HFFc6 (cell line): ENCODE data around the gene CASKIN1. TPM values are rescaled to one million over a fixed set of nuclear protein-coding genes. Genes with fewer than 3 reads are reported as not detected.

Source experiments
- DNase-seq: peaks from one replicate; pipeline ENCODE4 v3.0.0-alpha.2; 2018
- H3K27ac Mint-ChIP-seq: 2 replicates; pipeline ENCODE4 v1.8.0; 2020; ENCODE audit warnings: mild to moderate bottlenecking, mixed read lengths
- H3K27me3 Mint-ChIP-seq: 2 replicates; pipeline ENCODE4 v1.8.0; 2021; ENCODE audit warnings: mild to moderate bottlenecking, moderate library complexity, mixed read lengths; ENCODE audit not compliant: insufficient read depth
- H3K36me3 Mint-ChIP-seq: 2 replicates; pipeline ENCODE4 v1.8.0; 2021; ENCODE audit warnings: low read depth, mixed read lengths
- H3K4me1 Mint-ChIP-seq: 2 replicates; pipeline ENCODE4 v1.8.0; 2020; ENCODE audit warnings: low read depth, mixed read lengths
- H3K4me3 Mint-ChIP-seq: 2 replicates; pipeline ENCODE4 v1.8.0; 2020; ENCODE audit warnings: mild to moderate bottlenecking, moderate library complexity, mixed read lengths
- H3K9me3 Mint-ChIP-seq: 2 replicates; pipeline ENCODE4 v1.8.0; 2020; ENCODE audit warnings: mild to moderate bottlenecking, mixed read lengths
- total RNA-seq, 6 experiments: library from RNA; stranded (reverse); fragmentation: NEBNext Ultra II Directional; extraction: Animal tissue kit (Norgen Biotek cat#: 25700); gene quantifications; 2 replicates in 1 of 6; 3 replicates in 5 of 6; pipeline ENCODE4 v1.2.3, GENCODE V29; 2021
- TF ChIP-seq, protein P1 (sequence below): fragments of 200-600 bp; sonication (generic); IDR thresholded peaks from 2 replicates; pipeline ENCODE4 v1.5.0; 2021; ENCODE audit warnings: antibody characterized with exemption, mild to moderate bottlenecking

Gene CASKIN1
- total RNA-seq, 6 experiments from 2014 or later: 0.06 to 0.56 (median 0.11) TPM

DNA sequence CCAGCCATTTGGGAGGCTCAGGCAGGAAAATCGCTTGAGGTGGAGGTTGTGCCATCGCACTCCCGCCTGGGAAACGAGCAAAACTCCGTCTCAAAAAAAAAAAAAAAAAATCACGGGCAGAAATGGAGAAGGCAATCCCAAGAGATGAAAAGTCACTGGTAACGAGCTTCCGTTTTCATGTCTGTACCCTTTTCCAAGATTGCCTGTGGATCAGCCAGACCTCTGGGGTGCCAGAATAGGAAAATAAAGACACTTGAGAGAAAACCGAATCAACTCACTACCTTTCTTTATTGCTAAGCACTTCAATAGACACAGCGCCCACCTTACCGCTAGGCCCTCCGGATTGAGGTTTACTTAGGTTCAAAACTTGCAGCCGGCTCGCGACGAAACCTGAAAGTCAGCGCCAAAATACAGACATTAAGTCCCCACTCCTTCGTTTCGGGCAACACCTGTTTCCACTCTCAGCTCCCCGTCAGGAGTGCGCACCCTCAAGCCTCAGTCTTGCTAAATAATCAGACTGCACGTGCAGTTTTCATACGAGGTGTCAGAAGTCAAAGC, 41.8 kb downstream of the CASKIN1 start:
- Mint-ChIP-seq H3K4me3 (peak overlapping the region; percentile 91), H3K27me3 (peaks cover 35% of the 10 kb centered on the region)

DNA sequence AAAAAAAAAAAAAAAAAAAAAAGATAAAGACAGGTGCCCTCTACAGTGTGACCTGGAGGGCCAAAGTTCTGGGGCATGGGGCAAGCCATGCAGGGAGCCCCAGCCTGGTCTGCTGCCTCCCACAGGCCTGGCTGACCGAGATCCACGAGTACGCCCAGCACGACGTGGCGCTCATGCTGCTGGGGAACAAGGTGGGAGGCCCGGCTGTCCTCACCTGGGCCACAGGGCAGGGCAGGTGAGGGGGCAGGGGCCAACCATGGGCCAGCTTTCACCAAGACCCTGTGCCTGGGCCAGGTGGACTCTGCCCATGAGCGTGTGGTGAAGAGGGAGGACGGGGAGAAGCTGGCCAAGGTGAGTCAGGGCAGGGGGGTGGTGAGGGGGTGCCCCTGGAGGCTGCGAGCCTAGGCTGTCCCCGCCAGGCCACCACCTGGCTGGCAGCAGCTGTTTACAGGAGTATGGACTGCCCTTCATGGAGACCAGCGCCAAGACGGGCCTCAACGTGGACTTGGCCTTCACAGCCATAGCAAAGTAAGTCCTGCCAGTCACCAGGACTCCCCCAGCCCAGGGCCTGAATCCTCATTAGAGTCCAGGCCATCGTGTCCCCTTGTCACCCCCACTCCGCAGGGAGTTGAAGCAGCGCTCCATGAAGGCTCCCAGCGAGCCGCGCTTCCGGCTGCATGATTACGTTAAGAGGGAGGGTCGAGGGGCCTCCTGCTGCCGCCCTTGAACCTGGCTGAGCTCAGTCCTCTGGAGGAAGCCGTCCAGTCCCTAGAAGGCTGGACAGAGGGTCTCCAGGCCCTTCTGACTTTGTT, 43.5 kb downstream of the CASKIN1 start:
- H3K4me1 Mint-ChIP-seq: peaks cover 44% of the 10 kb centered on the region
- peaks cover 35% of the 10 kb centered on the region for H3K36me3 Mint-ChIP-seq
- H3K27me3 Mint-ChIP-seq: peaks cover 40% of the 10 kb centered on the region
- no peak for DNase-seq
- H3K9me3 Mint-ChIP-seq: peaks cover 12% of the 10 kb centered on the region
- H3K27ac Mint-ChIP-seq: peak overlapping the region; percentile 92
- peak overlapping the region; percentile 91 for H3K4me3 Mint-ChIP-seq
- TF ChIP-seq, protein P1, sequence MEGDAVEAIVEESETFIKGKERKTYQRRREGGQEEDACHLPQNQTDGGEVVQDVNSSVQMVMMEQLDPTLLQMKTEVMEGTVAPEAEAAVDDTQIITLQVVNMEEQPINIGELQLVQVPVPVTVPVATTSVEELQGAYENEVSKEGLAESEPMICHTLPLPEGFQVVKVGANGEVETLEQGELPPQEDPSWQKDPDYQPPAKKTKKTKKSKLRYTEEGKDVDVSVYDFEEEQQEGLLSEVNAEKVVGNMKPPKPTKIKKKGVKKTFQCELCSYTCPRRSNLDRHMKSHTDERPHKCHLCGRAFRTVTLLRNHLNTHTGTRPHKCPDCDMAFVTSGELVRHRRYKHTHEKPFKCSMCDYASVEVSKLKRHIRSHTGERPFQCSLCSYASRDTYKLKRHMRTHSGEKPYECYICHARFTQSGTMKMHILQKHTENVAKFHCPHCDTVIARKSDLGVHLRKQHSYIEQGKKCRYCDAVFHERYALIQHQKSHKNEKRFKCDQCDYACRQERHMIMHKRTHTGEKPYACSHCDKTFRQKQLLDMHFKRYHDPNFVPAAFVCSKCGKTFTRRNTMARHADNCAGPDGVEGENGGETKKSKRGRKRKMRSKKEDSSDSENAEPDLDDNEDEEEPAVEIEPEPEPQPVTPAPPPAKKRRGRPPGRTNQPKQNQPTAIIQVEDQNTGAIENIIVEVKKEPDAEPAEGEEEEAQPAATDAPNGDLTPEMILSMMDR: no peak

More for the DNA sequence above, 41.8 kb downstream of the CASKIN1 start:
- H3K36me3 Mint-ChIP-seq: peaks cover 35% of the 10 kb centered on the region
- peaks cover 12% of the 10 kb centered on the region for H3K9me3 Mint-ChIP-seq
- peaks cover 40% of the 10 kb centered on the region for H3K4me1 Mint-ChIP-seq
- TF ChIP-seq, protein P1: no peak
- H3K27ac Mint-ChIP-seq: peak overlapping the region; percentile 92
- no peak for DNase-seq

DNA sequence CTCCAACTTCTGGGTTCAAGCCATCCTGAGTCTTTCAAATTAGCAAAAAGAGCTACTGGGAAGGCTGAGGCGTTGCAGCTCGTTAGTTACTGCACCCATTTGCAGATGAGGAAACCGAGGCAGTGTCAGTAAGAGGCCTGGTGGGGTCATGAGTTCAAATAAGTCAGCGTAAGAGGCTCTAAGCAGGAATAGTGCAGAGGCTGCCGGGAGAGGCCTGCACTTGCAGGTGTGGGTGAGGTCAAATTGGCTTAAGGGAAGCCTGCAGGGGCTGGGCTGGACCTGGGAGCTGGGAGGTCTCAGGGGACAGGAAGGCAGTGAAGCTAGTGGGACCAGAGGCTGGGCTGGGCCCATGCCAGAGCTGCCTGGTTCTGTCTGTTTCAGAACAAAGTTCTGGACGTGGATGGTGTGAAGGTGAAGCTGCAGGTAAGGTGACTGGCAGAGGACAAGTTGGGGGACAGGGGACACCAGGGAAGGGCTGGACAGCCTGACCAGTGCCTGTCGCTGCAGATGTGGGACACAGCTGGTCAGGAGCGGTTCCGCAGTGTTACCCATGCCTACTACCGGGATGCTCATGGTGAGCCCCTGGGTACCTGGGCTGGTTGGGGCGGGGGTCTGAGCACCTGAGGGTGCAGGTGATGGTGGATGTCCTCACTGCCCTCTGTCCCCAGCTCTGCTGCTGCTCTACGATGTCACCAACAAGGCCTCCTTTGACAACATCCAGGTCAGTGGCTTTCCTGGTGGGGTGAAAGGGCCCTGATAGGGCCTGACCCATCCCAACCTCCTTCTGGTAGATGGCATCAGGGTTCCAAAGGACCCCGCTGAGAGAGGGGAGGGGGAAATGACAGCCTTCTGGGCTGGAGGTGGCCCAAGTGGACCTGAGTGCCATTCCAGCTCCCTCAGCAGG, 45.0 kb downstream of the CASKIN1 start:
- Mint-ChIP-seq H3K27me3 (peaks cover 43% of the 10 kb centered on the region), H3K4me3 (peak overlapping the region; percentile 91), H3K27ac (peak overlapping the region; percentile 92), H3K9me3 (peaks cover 12% of the 10 kb centered on the region), H3K4me1 (peaks cover 29% of the 10 kb centered on the region), H3K36me3 (peaks cover 31% of the 10 kb centered on the region)
- TF ChIP-seq, protein P1: no peak
- no peak for DNase-seq

DNA sequence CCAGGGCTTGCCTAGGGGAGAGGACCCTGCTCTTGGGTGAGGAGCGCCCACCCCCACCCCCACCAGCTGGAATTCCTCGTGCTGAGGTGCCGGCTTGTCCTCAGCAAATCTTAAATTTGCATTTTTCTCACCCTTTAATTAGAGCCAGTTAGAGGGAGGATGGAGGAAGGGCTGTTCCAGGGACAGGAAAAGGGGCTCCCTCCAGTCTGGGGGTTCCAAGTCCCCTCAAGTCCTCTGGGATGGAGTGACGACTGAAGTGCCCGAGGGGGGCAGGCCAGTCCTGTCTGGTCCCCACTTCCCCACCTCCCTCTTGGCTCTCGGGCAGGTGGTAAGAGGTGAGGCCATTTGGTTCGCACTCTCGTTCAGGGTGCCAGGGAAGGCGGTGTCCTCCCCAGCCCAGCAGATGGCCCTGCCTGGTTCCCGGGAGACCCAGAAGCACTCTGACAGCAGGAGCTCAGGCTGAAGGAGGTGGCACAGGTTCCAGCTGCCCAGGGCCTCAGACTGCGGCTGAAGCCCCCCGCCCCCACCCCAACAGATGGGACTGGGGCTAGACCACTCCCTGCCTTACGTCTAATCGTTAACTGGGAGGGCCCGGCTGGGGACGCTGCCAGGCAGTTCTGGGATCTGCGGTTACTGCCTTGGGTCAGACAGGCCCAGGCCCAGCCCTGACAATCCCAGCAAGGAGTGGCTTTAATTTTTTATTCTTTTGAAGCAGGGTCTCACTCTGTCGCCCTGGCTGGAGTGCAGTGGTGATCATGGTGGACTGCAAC, 45.8 kb downstream of the CASKIN1 start:
- Mint-ChIP-seq H3K36me3 (peaks cover 31% of the 10 kb centered on the region), H3K4me1 (peaks cover 28% of the 10 kb centered on the region), H3K4me3 (peak overlapping the region; percentile 91), H3K27me3 (peaks cover 43% of the 10 kb centered on the region), H3K27ac (peak overlapping the region; percentile 92), H3K9me3 (peaks cover 12% of the 10 kb centered on the region)
- TF ChIP-seq, protein P1: peak; percentile 16; the same call in 1 of the 2 replicates
- DNase-seq: no peak
